Measurements from ENCODE around the gene AASDH.

GRCh38 chr4:56425518-56425917, 38.2 kb upstream of the AASDH start:
- no peak for TF ChIP-seq POLR2A (IDR thresholded peaks at IDR 0.05; ENCODE audit: extremely low read depth, insufficient read length)
- no peak for TF ChIP-seq CTCF (IDR thresholded peaks at IDR 0.05; ENCODE audit: low read depth, low read length)
- no peak for TF ChIP-seq MAX (IDR thresholded peaks at IDR 0.05; ENCODE audit: low read depth, low read length)
- TF ChIP-seq MYC (IDR thresholded peaks at IDR 0.05; ENCODE audit: low read depth, low read length) = no peak
